Stimulated activated CD8-positive, alpha-beta memory T cell treated with anti-CD3 and anti-CD28 coated beads, Interleukin-2, amount 100 ng/mL, for 48 hours (primary cell): Measurements from ENCODE around the gene DNASE2B.
A peak's percentile ranks its signal among the peaks of the same experiment; 100 is the strongest.

Experiments
- DNase-seq, 2 donors: peaks; one replicate each; pipeline ENCODE4 v3.0.0-alpha.2; 2020; ENCODE audit warnings: low read depth in 2 of 2

Gene DNASE2B, protein sequence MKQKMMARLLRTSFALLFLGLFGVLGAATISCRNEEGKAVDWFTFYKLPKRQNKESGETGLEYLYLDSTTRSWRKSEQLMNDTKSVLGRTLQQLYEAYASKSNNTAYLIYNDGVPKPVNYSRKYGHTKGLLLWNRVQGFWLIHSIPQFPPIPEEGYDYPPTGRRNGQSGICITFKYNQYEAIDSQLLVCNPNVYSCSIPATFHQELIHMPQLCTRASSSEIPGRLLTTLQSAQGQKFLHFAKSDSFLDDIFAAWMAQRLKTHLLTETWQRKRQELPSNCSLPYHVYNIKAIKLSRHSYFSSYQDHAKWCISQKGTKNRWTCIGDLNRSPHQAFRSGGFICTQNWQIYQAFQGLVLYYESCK

GRCh38 chr1:84398175-84399155, at the start of gene DNASE2B:
TSS of gene DNASE2B (plus strand) at chr1:84398484. CDS start at chr1:84398565, 81 bp downstream.
- no peak for DNase-seq

- no peak for DNase-seq
Observed at GRCh38 chr1:84348759-84349158, 49.5 kb upstream of the DNASE2B start.

DNA sequence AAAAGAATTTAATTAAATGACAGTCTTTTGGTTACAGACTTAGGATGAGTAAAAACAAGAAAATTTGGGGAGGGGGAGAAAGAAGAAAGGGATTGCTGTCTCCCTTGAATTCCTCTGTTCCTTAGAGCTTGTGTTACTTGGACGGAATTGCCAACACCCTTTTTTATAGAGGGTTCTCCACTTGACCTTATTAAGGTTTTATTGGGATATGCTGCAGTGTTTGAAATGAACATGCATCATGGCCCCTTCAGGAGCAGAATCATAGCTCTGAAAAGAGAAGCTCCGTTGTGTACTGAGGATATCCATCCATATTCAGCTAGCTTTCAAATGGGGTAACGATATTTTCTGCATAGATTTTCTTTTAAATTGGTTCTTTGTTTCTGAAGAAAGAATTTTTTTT, 48.2 kb upstream of the DNASE2B start:
- DNase-seq, result no peak

- DNase-seq, result no peak
Observed at GRCh38 chr1:84350550-84350949, 47.7 kb upstream of the DNASE2B start.

- DNase-seq, result no peak
Observed at GRCh38 chr1:84352298-84353106, 45.8 kb upstream of the DNASE2B start.

GRCh38 chr1:84353695-84354094, 44.6 kb upstream of the DNASE2B start:
- no peak for DNase-seq

- no peak for DNase-seq
Observed at GRCh38 chr1:84355556-84355955, 42.7 kb upstream of the DNASE2B start.

GRCh38 chr1:84356881-84357280, 41.4 kb upstream of the DNASE2B start:
- no peak for DNase-seq

DNA sequence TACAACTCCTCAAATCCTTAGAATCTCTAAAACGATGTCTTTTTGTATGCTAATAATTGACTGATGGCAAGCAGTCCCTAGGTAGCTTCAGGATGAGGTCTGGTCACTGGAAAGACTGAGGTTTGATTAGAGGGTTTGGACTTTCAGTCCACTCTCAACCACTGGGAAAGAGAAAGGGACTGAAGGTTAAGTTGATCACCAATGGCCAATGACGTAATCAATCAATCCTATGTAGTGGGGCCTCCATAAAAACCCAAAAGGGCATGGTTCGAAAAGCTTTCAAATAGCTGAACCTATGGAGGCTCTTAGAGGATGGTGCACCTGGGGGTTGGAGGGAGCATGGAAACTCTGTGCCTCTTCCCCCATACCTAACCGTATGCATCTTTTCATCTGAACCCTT, 39.6 kb upstream of the DNASE2B start:
- DNase-seq, result no peak

DNA sequence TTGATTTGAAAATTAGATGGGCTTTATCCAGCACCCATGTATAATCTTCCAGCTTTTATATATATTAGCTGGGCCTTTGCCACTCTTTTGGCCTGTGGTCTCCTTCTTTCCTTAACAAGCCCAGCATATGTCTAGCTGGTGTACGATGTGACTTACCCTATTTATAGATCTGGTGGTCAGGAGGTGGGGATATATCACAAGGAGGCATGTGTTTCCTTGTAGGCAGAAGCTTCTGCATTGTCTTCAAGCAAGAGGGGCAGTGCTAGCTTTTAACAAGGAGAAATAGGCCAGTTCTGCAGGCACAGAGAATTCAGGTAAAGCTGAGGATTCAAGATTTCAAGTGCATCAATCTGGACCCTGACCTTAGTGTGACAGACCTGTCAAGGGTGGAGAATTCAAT, 38.0 kb upstream of the DNASE2B start:
- DNase-seq, result no peak

DNA sequence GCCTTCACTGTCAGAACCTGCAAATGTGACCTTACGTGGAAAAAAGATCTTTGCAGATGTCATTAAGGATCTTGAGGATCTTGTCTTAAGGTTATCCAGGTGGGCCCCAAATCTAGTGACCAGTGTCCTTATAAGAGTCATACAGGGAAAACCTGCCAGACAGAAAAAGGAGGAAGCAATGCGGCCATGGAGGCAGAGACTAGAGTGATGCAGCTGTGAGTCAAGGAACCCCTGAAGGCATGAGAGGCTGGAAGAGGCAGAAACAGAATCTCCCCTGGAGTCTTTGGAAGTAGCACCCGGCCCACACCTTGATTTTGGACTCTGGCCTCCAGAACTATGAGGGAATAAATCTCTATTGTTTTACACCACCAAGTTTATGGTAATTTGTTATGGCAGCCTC, 36.5 kb upstream of the DNASE2B start:
- no peak for DNase-seq

- no peak for DNase-seq
Observed at GRCh38 chr1:84363019-84363418, 35.3 kb upstream of the DNASE2B start.

DNA sequence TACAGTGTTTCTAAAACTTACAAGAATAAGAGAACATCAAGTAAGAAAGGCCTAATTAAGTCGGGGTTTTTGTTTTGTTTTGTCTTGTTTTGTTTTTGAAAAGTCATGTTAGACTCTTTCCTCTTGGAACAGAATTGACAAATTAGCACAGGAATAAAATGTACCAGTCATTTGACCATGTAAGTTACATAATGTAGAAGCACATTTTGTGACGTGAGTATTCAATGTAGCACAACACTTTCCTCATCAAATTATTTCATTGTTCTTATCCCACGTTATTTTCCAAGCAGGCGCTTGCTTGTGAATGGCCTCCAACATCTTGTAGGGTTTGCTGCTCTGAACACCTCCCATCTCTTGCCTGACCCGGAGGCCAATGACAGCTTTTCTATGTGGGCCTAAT, 34.7 kb upstream of the DNASE2B start:
- no peak for DNase-seq

GRCh38 chr1:84365225-84366221, 32.8 kb upstream of the DNASE2B start:
- DNase-seq, result peak in 1 of 2 donors; percentile 5

DNA sequence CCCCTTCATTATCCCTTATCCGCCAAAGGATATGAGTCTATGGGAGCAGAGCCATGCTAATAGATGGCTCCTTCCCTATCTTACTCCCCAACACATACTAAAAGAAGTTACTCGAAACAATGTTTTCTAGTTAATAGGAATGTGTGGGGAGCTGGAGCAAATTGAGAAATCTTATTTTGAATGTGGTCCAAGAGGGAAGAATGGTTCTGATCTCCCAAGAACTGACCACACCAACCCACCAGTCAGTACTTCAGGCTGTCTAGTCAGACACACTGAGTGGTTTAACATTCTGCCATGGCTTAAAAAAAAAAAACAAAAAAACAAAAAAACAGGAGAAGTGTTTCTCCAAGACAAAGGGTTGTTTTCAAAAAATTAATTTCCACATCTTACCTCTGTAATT, 31.5 kb upstream of the DNASE2B start:
- DNase-seq, result no peak

DNA sequence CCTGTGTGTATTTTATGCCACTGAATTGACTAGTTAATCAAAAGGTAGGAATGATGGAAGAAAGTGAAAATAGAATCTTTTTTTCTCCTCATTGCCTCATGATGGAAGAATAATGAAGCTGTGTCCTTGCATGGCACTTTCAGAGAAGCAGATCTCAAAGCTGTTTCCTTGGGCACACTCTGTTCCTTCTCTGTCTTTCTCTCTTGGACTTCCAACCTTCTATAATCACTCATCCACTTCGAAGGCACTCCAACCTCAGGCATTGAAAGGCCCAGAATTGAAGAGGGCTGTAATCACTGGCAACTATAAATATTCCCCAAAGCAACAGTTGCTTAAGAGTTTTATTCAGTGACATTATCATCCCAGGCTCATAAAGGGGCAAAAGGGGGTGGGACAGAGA, 31.1 kb upstream of the DNASE2B start:
- no peak for DNase-seq

- no peak for DNase-seq
Observed at GRCh38 chr1:84368441-84368840, 29.8 kb upstream of the DNASE2B start.

DNA sequence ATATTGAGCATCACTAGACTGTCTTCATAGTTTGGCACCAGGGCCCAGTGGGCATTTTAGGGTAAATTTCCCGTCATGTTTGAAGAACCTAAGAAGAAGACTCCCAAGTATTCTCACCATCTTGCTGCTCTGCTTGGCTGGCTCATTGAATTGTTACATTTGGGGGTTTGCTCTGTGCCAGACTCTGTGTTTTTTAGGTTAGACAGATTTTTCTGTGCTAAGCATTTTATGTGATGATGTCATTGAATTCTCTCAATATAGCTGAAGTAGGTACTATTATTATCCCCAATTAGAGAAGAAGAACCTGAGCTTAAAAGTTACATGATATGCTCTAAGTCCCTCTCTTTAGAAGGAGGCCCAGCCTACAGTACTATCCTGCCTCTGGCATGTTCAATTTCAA, 28.0 kb upstream of the DNASE2B start:
- DNase-seq, result no peak

GRCh38 chr1:84370831-84371394, 27.4 kb upstream of the DNASE2B start:
- DNase-seq, result no peak

DNA sequence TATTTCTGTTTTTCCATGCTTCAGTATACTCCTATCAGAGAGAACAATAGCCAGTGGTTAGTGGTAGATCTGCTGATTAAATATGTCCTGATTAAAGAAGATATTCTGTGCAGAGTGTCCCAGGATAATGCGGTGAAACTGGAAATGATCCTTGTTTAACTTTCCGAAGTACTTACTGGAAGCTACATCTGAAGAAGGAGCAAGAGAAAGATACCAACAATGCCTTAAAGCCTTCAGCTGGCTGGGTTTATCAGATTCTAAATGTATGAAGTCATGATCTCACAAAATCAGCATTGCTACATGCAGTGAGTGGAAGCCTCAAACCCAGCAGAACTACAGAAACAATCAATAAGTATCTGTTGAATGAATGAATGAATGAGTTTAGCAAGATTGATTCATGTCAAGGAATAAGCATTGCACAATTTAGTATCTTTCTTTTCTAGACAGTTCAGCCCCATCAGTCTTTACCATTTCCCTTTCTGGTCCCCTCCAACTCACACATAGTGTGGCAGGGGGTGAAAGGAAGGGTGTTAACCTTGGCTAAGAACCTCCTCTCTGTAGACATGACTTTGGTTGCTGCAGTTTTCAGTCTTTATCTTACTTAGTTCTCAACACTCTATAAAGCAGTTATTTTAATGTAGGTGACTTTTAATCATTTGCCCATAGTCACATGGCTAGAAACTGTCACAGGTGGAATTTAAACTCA, 24.7 kb upstream of the DNASE2B start:
- DNase-seq, result no peak
